Progenitor cell of endocrine pancreas (in vitro differentiated cells): Measurements from ENCODE around the gene MECP2. TPM values are rescaled to one million over a fixed set of nuclear protein-coding genes. Genes with fewer than 3 reads are reported as not detected.

Source experiments
- DNase-seq: peaks from one replicate; pipeline ENCODE4 v3.0.0; 2021; ENCODE audit warnings: low spot score; ENCODE audit not compliant: unreplicated experiment
- H3K27ac Mint-ChIP-seq: 2 replicates; pipeline ENCODE4 v1.8.0; 2021; ENCODE audit warnings: mild to moderate bottlenecking, moderate library complexity, mixed read lengths
- H3K27me3 Mint-ChIP-seq: 2 replicates; pipeline ENCODE4 v1.8.0; 2021; ENCODE audit warnings: mixed read lengths
- H3K36me3 Mint-ChIP-seq: 2 replicates; pipeline ENCODE4 v1.8.0; 2022; ENCODE audit warnings: mixed read lengths; ENCODE audit not compliant: insufficient read depth
- H3K4me1 Mint-ChIP-seq: 2 replicates; pipeline ENCODE4 v1.8.0; 2021; ENCODE audit warnings: low read depth, mixed read lengths
- H3K4me3 Mint-ChIP-seq: 2 replicates; pipeline ENCODE4 v1.8.0; 2021; ENCODE audit warnings: low read depth, mild to moderate bottlenecking, moderate library complexity, mixed read lengths
- H3K9me3 Mint-ChIP-seq: 2 replicates; pipeline ENCODE4 v1.8.0; 2021; ENCODE audit warnings: low read depth, mixed read lengths
- CTCF ChIP-seq: fragments of 200-600 bp; sonication (generic); IDR thresholded peaks from one replicate; pipeline ENCODE4 v1.5.0; 2021; ENCODE audit warnings: antibody characterized with exemption, mild to moderate bottlenecking; ENCODE audit not compliant: unreplicated experiment
- total RNA-seq: library from RNA; stranded (reverse); gene quantifications from 2 replicates; pipeline ENCODE4 v1.2.1, GENCODE V29; 2021

Gene MECP2
- total RNA-seq, 1 donor from 2014 or later: 47.6 TPM

GRCh38 chrX:154056770-154057241 lies 40.7 kb downstream of the MECP2 start:
- Mint-ChIP-seq H3K9me3 (peaks cover 6% of the 10 kb centered on the region), H3K4me3 (no peak overlapping the region), H3K27ac (no peak overlapping the region), H3K27me3 (no peaks in the 10 kb centered on the region), H3K4me1 (peaks cover 13% of the 10 kb centered on the region), H3K36me3 (peaks cover 6% of the 10 kb centered on the region)
- no peak for DNase-seq
- no peak for TF ChIP-seq CTCF

GRCh38 chrX:154051201-154051810 lies 46.2 kb downstream of the MECP2 start:
- H3K9me3 Mint-ChIP-seq: peaks cover 20% of the 10 kb centered on the region

GRCh38 chrX:154050113-154050495 lies 47.4 kb downstream of the MECP2 start:
- Mint-ChIP-seq H3K36me3 (peaks cover 19% of the 10 kb centered on the region), H3K27ac (peak overlapping the region; percentile 86), H3K4me3 (no peak overlapping the region), H3K9me3 (peaks cover 20% of the 10 kb centered on the region), H3K27me3 (no peaks in the 10 kb centered on the region), H3K4me1 (peaks cover 26% of the 10 kb centered on the region)
- no peak for DNase-seq
- no peak for TF ChIP-seq CTCF

More at GRCh38 chrX:154051201-154051810, 46.2 kb downstream of the MECP2 start:
- no peaks in the 10 kb centered on the region for H3K27me3 Mint-ChIP-seq
- DNase-seq: peak; percentile 33
- peak; percentile 61 for TF ChIP-seq CTCF
- H3K36me3 Mint-ChIP-seq: peaks cover 19% of the 10 kb centered on the region
- no peak overlapping the region for H3K4me3 Mint-ChIP-seq
- H3K27ac Mint-ChIP-seq: no peak overlapping the region
- H3K4me1 Mint-ChIP-seq: peaks cover 22% of the 10 kb centered on the region

GRCh38 chrX:154049209-154050112 lies 48.1 kb downstream of the MECP2 start:
- H3K9me3 Mint-ChIP-seq: peaks cover 20% of the 10 kb centered on the region
- peaks cover 26% of the 10 kb centered on the region for H3K4me1 Mint-ChIP-seq
- DNase-seq: no peak
- peaks cover 19% of the 10 kb centered on the region for H3K36me3 Mint-ChIP-seq
- TF ChIP-seq CTCF: no peak
- no peaks in the 10 kb centered on the region for H3K27me3 Mint-ChIP-seq
- peak overlapping the region; percentile 86 for H3K27ac Mint-ChIP-seq
- no peak overlapping the region for H3K4me3 Mint-ChIP-seq

GRCh38 chrX:154048398-154048797 lies 49.1 kb downstream of the MECP2 start:
- Mint-ChIP-seq H3K36me3 (peaks cover 19% of the 10 kb centered on the region), H3K27ac (peak overlapping the region; percentile 22), H3K27me3 (no peaks in the 10 kb centered on the region), H3K9me3 (peaks cover 20% of the 10 kb centered on the region), H3K4me3 (no peak overlapping the region), H3K4me1 (peaks cover 26% of the 10 kb centered on the region)
- DNase-seq: no peak
- TF ChIP-seq CTCF: no peak
